ENCODE results near the gene CCDC97. TPM values are rescaled to one million over a fixed set of nuclear protein-coding genes. Genes with fewer than 3 reads are reported as not detected.

CCDC97 gene
- total and polyA plus RNA-seq, 2 of the 8 experiments (the other 6 are each of a cell fraction or from before 2014, with no cell fraction given), result 19.8 to 27.1 TPM

DNA sequence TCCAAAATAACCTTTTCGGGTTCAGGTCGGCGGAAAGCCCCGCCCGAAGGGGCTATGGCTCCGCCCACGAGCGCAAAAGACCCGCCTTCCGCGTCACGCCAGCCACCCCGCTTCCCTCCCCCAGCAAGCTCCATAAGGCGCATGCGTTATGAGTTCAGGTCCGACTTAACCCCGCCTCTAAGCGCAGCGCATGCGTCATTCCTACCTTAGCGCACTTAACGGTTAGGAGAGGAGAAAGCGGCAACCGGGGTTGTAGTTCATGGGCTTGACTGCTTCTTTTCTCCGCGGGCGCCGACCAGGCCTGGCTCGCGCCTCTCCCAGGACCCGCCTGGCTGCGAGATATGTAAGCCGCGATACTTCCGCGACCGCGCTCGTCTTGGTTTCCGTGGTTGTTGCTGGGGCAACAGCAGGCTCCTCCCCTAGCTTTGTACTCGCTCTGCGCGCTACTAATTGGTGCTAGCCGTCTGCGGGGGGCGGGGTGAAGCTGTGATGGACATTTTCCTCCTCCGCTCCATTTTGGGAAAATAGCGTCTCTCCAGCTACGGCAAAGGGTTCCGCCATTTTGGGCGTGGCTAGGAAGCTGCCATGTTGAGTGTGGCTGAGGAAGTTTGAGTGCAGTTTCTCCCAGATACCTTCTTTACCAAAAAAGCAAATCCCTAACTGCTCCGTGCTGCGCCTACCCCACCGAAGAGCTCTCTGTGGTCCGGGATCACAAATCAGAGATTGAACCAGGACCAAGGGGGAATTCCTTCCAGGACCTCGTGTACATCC lies 54.0 kb downstream of the CCDC97 start, which contains the start of gene B9D2:
Gene B9D2 (minus strand): TSS at position 397 of the 771 bp plus-strand sequence. CDS start 630 bp downstream, outside the sequence.
- peaks cover 6% of the 10 kb centered on the region for H3K23me2 ChIP-seq (ENCODE audit: low read depth, low read length)
- H3K56ac ChIP-seq (replicated peaks; ENCODE audit: insufficient read length, low read depth, low read length), result peak within 1 kb of the TSS; percentile 66
- peak within 1 kb of the TSS; percentile 82 to 83 for H3K4me2 ChIP-seq (ENCODE audit: insufficient read depth in 1 of 2, low read depth in 2 of 2, low read length in 2 of 2)
- H3K36me3 ChIP-seq (ENCODE audit: control insufficient read depth in 2 of 4, insufficient read depth in 4 of 4, low read length in 3 of 4), result no peaks in the 10 kb centered on the region
- H2BK12ac ChIP-seq (ENCODE audit: low read depth, low read length), result peak within 1 kb of the TSS; percentile 97
- H3K79me1 ChIP-seq (ENCODE audit: low read depth, low read length), result peaks cover 6% of the 10 kb centered on the region
- H3K27me3 ChIP-seq (replicated peaks in 1 of 4; ENCODE audit: control insufficient read depth in 3 of 4, extremely low read depth in 1 of 4, insufficient read depth in 3 of 4, low read length in 3 of 4), result no peaks in the 10 kb centered on the region
- peak within 1 kb of the TSS; percentile 93 for H2BK5ac ChIP-seq (ENCODE audit: low read depth, low read length)
- H2AK5ac ChIP-seq (ENCODE audit: low read depth, low read length), result peak within 1 kb of the TSS; percentile 95
- peak within 1 kb of the TSS; percentile 87 for H3K4ac ChIP-seq (replicated peaks; ENCODE audit: insufficient read length, low read depth, low read length)
- POLR2A ChIA-PET (ENCODE audit: partially characterized antibody), result interaction anchor here (0.6 to 3.1 kb wide), 14 partner anchors 10 to 505 kb away, joined by 3 to 29 read pairs (median 5); partner anchors contain the start of genes B3GNT8, DMAC2, HNRNPUL1 and TGFB1
- H3K23ac ChIP-seq (ENCODE audit: insufficient read length), result no peak within 1 kb of the TSS
- peak; percentile 81 for FAIRE-seq
- H3K9ac ChIP-seq (replicated peaks in 1 of 4; ENCODE audit: extremely low read depth in 1 of 4, low read depth in 3 of 4, low read length in 3 of 4), result peak within 1 kb of the TSS; percentile 73 to 97 (median 96)
- no peak within 1 kb of the TSS for H3K14ac ChIP-seq (ENCODE audit: insufficient read length)
- peak within 1 kb of the TSS; percentile 98 for H3K27ac ChIP-seq (ENCODE audit: low read depth, low read length)
- peak within 1 kb of the TSS; percentile 61; the same call in 1 of the 2 replicates for H2BK15ac ChIP-seq (ENCODE audit: low read length)
- H3K79me2 ChIP-seq (ENCODE audit: control insufficient read depth in 1 of 2, insufficient read depth in 2 of 2, low read length in 2 of 2), result no peaks in the 10 kb centered on the region
- H4K8ac ChIP-seq (ENCODE audit: extremely low read depth, insufficient read depth, low read length), result peak within 1 kb of the TSS; percentile 98; the same call in 1 of the 2 replicates
- peak within 1 kb of the TSS; percentile 84 to 95 (median 90) for H3K4me3 ChIP-seq (ENCODE audit: extremely low read depth in 1 of 4, insufficient read depth in 2 of 4, low read depth in 3 of 4, low read length in 4 of 4)
- H4K20me1 ChIP-seq (replicated peaks in 1 of 2; ENCODE audit: control insufficient read depth in 1 of 2, insufficient read depth in 2 of 2, low read length in 2 of 2), result no peaks in the 10 kb centered on the region
- peak within 1 kb of the TSS; percentile 11 for H2BK120ac ChIP-seq (replicated peaks; ENCODE audit: low read depth, low read length)
- H3K18ac ChIP-seq (ENCODE audit: extremely low read depth, low read length), result peak within 1 kb of the TSS; percentile 93
- peak within 1 kb of the TSS; percentile 91 for H4K5ac ChIP-seq (ENCODE audit: insufficient read length, low read depth, low read length)
- H3K4me1 ChIP-seq (replicated peaks in 1 of 4; ENCODE audit: control insufficient read depth in 3 of 4, insufficient read depth in 4 of 4, low read length in 3 of 4), result peaks cover 0 to 6% (median 2%) of the 10 kb centered on the region in 4 experiments; a peak in 2 of 7 replicates
- peak within 1 kb of the TSS; percentile 61; the same call in 1 of the 2 replicates for H2BK20ac ChIP-seq (ENCODE audit: low read length)
- WGBS, 2 experiments (ENCODE audit: extremely low coverage in 1 of 2, insufficient coverage in 1 of 2, insufficient read length in 1 of 2, insufficient replicate concordance in 2 of 2, low coverage in 1 of 2, low lambda C conversion rate in 2 of 2, missing lambda C conversion rate in 1 of 2), result 3% methylated on average over 55 of the region's 56 CpGs; no CpG with 5 or more reads in 1 of the 2 experiments
- peak within 1 kb of the TSS; percentile 1 for H4K91ac ChIP-seq (replicated peaks; ENCODE audit: insufficient read length, low read length)
- H2AFZ ChIP-seq (ENCODE audit: low read length), result peak within 1 kb of the TSS; percentile 97
- peak; percentile 93 to 97 for DNase-seq (ENCODE audit: low read depth in 1 of 2, low spot score in 2 of 2)
- no peaks in the 10 kb centered on the region for H3K9me3 ChIP-seq (ENCODE audit: insufficient read depth in 2 of 2, low read depth in 1 of 2, low read length in 1 of 2)
- CTCF ChIA-PET (ENCODE audit: partially characterized antibody), result interaction anchor here (0.6 to 4.6 kb wide), 8 partner anchors 9 to 238 kb away, joined by 3 to 37 read pairs (median 4); partner anchors contain the start of genes TGFB1 and TMEM91
- TF ChIP-seq BCL11A (IDR thresholded peaks at IDR 0.05; ENCODE audit: low read depth in 2 of 2, low read length in 2 of 2), result no peak
- TF ChIP-seq ZNF274 (IDR thresholded peaks at IDR 0.05; ENCODE audit: borderline replicate concordance, extremely low read depth, low read length), result no peak
- no peak for TF ChIP-seq MAFK (IDR thresholded peaks at IDR 0.05; ENCODE audit: low read depth, low read length)
- TF ChIP-seq ASH2L (IDR thresholded peaks at IDR 0.05; ENCODE audit: low read length), result peak; percentile 76
- 0 out of 2 replicates have a peak, but pooled peaks have one; percentile 12 for TF ChIP-seq MAX (IDR thresholded peaks at IDR 0.05)
- TF ChIP-seq BRCA1 (IDR thresholded peaks at IDR 0.05; ENCODE audit: low read depth, low read length), result no peak
- no peak for TF ChIP-seq TEAD4 (IDR thresholded peaks at IDR 0.05; ENCODE audit: low read depth, low read length)
- no peak for TF ChIP-seq JUND (IDR thresholded peaks at IDR 0.05; ENCODE audit: low read length)
- TF ChIP-seq SIX5 (IDR thresholded peaks at IDR 0.05; ENCODE audit: low read depth, low read length), result peak; percentile 22; the same call in 1 of the 2 replicates
- peak; percentile 60 for TF ChIP-seq TAF1 (IDR thresholded peaks at IDR 0.05; ENCODE audit: low read depth, low read length)
- TF ChIP-seq SUZ12 (IDR thresholded peaks at IDR 0.05; ENCODE audit: low read length), result no peak
- peak; percentile 100 for TF ChIP-seq YY1 (IDR thresholded peaks at IDR 0.05; ENCODE audit: low read depth, low read length)
- peak; percentile 77 for TF ChIP-seq POLR2AphosphoS5 (IDR thresholded peaks at IDR 0.05; ENCODE audit: low read depth, low read length)

All from H1 (cell line).